Ovary (tissue), 9 donors: ENCODE measurements around the gene SLC15A3. TPM values are rescaled to one million over a fixed set of nuclear protein-coding genes. Genes with fewer than 3 reads are reported as not detected.

Experiments used
- DNase-seq, 5 donors: peaks; one replicate each; pipeline ENCODE4 v3.0.0-alpha.2; 2019 to 2020
- H3K27ac ChIP-seq, 2 donors: fragments of 200-600 bp; one replicate each; pipeline versions ENCODE4 v1.5.1 to v1.8.0; 2019 to 2022
- H3K27me3 ChIP-seq: fragments of 200-600 bp; one replicate; pipeline ENCODE4 v1.8.0; 2022
- H3K36me3 ChIP-seq: fragments of 200-600 bp; sonication (generic); one replicate; pipeline ENCODE4 v1.5.1; 2019
- H3K4me1 ChIP-seq: one replicate; pipeline ENCODE4 v1.8.1; 2013; ENCODE audit warnings: mild to moderate bottlenecking, moderate library complexity; ENCODE audit not compliant: insufficient read depth
- H3K4me3 ChIP-seq: fragments of 200-600 bp; sonication (generic); one replicate; pipeline ENCODE4 v1.5.1; 2017
- H3K9me3 ChIP-seq, 2 donors: fragments of 200-600 bp in 1 of 2; sonication (generic) in 1 of 2; one replicate each; pipeline versions ENCODE4 v1.5.1 to v1.8.1; 2013 to 2019; ENCODE audit warnings: mild to moderate bottlenecking in 1 of 2, moderate library complexity in 1 of 2
- EP300 ChIP-seq: sonication (generic); formaldehyde crosslinking; IDR thresholded peaks from one replicate; pipeline ENCODE4 v1.6.1; 2017; ENCODE audit warnings: antibody characterized with exemption
- POLR2A ChIP-seq: fragments of 450-650 bp; IDR thresholded peaks from one replicate; pipeline ENCODE4 v1.6.1; 2017; ENCODE audit warnings: antibody characterized with exemption, mild to moderate bottlenecking, moderate library complexity
- WGBS, 3 donors: extraction: QIAGEN DNeasy Blood & Tissue Kit in 1 of 3; methylation state at CpG; one replicate each; pipeline versions ENCODE4 v1.1.5 to v1.1.7; 2013 to 2017; 5-methylcytosine and 5-hydroxymethylcytosine counted together
- intact Hi-C, 4 donors: fragments of 100-400 bp; cut with DNase I; formaldehyde crosslinking; loops; one replicate each; pipeline versions ENCODE4 v1.11.0 to v1.15.1; 2022 to 2023
- polyA plus RNA-seq, 2 donors: library from polyadenylated mRNA; stranded (reverse); fragments of 200-250 nt in 1 of 2; fragments of 350-450 nt in 1 of 2; fragmentation: Illumina TruSeq in 1 of 2; extraction: RNeasy Lipid Tissue Mini Kit (QIAGEN cat#74804) in 1 of 2; gene quantifications; one replicate each; pipeline ENCODE4 v1.2.3, GENCODE V29; 2013 to 2014
- total RNA-seq, 7 donors: library from RNA; depleted of rRNA in 2 of 7; stranded (reverse); fragments of >200 nt in 2 of 7; fragmentation: NEBNext Ultra II Directional in 3 of 7; extraction: Animal tissue kit (Norgen Biotek cat#: 25700) in 3 of 7; gene quantifications; one replicate each; pipeline versions ENCODE4 v1.1.0 to v1.2.4, GENCODE V29; 2016 to 2023
- TF ChIP-seq, protein P1 (sequence below), 3 donors: fragments of 450-650 bp in 2 of 3; fragments of 200-600 bp in 1 of 3; IDR thresholded peaks; one replicate each; pipeline versions ENCODE4 v1.5.1 to v1.8.0; 2016 to 2022; ENCODE audit warnings: antibody characterized with exemption in 3 of 3, mild to moderate bottlenecking in 1 of 3
- donor health status: DM: no; HTN: no; CAD: no; lungs with moderate emphysema.
- donor health status: DM: no; HTN: no; CAD: no.
- donor health status: Bipolar disorder and iron deficiency.
- donor health status: DM: yes; HTN: yes; CAD: no.
- donor health status: DM: no; HTN: no; CAD: no.
- donor health status: DM: yes; HTN: yes; CAD: no.

SLC15A3 gene
- total and polyA plus RNA-seq, 9 donors = 25.3 to 55.8 (median 38.9) TPM

DNA sequence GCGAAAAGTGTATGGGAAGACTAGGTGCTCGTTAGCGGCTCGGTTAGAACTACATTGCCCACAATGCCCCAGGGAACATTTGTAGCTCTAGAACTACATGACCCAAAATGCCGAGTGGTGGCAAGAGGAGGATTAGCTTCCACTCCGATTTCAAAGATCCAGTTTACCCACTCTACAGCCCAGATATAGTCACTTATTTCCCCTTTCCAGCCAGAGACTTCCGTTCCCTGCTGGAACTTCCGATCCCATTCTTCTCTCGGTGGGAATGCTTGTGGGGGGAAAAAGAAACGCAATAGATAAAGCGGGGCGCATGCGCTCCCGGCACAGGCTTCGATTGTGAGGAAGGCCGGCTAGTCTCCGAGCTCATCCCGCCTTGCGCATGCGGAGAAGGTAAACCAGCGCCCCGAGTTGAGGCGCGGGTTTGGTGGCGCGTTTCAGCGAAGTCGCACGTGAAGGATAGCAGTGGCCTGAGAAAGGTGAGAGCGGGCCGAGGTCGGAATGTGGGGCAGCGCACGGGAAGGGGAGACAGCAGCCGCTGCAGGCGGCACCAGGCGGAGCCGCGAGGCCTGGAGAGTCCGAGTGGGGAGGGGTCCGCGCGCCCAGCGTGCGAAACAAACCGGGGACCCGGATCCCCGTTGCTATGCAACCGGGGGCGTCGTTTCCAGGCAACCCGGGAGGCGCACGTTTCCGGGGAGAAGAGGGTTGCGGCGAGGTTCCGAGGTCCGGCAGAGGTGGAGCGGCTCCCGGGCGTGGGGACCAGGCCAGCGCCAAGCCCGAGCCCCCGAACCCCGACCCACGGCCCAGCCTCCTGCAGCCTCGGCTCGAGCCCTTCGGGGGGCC, 38.0 kb downstream of the SLC15A3 start, which contains the start of gene TMEM109:
Gene TMEM109 (plus strand): TSS at position 366 of the 840 bp plus-strand sequence. CDS start 5,536 bp downstream, outside the sequence.
- Histone ChIP-seq H3K27me3 (no peaks in the 10 kb centered on the region), H3K4me1 (peaks cover 3% of the 10 kb centered on the region), H3K36me3 (no peaks in the 10 kb centered on the region), H3K9me3 (no peaks in the 10 kb centered on the region), H3K27ac (peak within 1 kb of the TSS; percentile 73 to 96), H3K4me3 (peak within 1 kb of the TSS; percentile 50)
- peak; percentile 88 to 91 (median 90) for DNase-seq
- intact Hi-C loops = no loop called here
- WGBS, 3 donors = 0% methylated on average over 66 to 70 of the region's 70 CpGs
- TF ChIP-seq, protein P1, sequence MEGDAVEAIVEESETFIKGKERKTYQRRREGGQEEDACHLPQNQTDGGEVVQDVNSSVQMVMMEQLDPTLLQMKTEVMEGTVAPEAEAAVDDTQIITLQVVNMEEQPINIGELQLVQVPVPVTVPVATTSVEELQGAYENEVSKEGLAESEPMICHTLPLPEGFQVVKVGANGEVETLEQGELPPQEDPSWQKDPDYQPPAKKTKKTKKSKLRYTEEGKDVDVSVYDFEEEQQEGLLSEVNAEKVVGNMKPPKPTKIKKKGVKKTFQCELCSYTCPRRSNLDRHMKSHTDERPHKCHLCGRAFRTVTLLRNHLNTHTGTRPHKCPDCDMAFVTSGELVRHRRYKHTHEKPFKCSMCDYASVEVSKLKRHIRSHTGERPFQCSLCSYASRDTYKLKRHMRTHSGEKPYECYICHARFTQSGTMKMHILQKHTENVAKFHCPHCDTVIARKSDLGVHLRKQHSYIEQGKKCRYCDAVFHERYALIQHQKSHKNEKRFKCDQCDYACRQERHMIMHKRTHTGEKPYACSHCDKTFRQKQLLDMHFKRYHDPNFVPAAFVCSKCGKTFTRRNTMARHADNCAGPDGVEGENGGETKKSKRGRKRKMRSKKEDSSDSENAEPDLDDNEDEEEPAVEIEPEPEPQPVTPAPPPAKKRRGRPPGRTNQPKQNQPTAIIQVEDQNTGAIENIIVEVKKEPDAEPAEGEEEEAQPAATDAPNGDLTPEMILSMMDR (IDR thresholded peaks at IDR 0.05) = no peak
- TF ChIP-seq POLR2A = peak; percentile 52

DNA sequence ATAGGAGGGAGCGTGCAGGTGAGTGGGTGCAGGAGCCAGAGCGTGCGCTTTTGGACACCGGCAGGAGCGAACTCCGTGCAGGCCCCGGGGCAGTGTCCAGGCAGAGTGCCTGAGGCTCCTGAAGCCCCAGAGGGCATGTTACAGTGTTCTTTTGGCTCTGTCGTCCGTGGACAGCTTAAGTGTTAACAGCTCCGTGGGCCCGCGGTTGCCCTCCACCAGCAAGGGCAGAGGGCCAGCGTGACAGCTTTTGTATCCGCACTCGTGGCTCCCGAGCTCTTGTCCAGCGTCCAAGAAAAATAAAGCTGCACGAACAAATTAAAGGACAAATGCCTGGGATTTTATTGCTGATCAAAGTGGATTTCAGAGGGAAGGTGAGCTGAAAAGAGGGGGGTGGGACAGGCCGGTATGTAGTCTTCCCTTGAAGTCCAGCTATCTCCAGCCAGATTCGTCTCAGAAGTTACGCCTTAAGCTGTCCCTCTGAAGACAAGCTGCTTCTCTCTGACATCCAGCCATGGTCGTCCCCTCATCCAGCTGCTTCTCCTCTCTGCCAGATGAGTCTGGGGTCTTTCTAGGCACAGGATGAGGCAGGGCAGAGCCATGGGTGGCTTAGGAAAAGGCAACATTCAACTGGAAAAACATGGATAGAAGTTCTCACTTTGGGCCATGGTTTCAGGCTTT, 39.0 kb downstream of the SLC15A3 start:
- WGBS, 3 donors = 65 to 72% (median 71%) methylated on average over 22 of the region's 22 CpGs
- intact Hi-C loops = no loop called here
- peak in 1 of 5 donors; percentile 52 for DNase-seq
- no peak overlapping the region for H3K4me3 ChIP-seq
- no peaks in the 10 kb centered on the region for H3K27me3 ChIP-seq
- no peaks in the 10 kb centered on the region for H3K9me3 ChIP-seq
- TF ChIP-seq POLR2A (no peak), EP300 (no peak)
- TF ChIP-seq, protein P1 (IDR thresholded peaks at IDR 0.05) = no peak
- peaks cover 3% of the 10 kb centered on the region for H3K4me1 ChIP-seq
- H3K27ac ChIP-seq = peak overlapping the region; percentile 73 to 96
- no peaks in the 10 kb centered on the region for H3K36me3 ChIP-seq

GRCh38 chr11:60912223-60912850, 39.6 kb downstream of the SLC15A3 start:
- TF ChIP-seq POLR2A (no peak), EP300 (no peak)
- TF ChIP-seq, protein P1 (IDR thresholded peaks at IDR 0.05) = no peak
- 65 to 68% (median 67%) methylated on average over 12 of the region's 12 CpGs for WGBS, 3 donors
- Histone ChIP-seq H3K4me3 (no peak overlapping the region), H3K27me3 (no peaks in the 10 kb centered on the region), H3K4me1 (peaks cover 3% of the 10 kb centered on the region), H3K9me3 (no peaks in the 10 kb centered on the region), H3K27ac (no peak overlapping the region), H3K36me3 (no peaks in the 10 kb centered on the region)
- intact Hi-C loops = no loop called here
- no peak for DNase-seq

DNA sequence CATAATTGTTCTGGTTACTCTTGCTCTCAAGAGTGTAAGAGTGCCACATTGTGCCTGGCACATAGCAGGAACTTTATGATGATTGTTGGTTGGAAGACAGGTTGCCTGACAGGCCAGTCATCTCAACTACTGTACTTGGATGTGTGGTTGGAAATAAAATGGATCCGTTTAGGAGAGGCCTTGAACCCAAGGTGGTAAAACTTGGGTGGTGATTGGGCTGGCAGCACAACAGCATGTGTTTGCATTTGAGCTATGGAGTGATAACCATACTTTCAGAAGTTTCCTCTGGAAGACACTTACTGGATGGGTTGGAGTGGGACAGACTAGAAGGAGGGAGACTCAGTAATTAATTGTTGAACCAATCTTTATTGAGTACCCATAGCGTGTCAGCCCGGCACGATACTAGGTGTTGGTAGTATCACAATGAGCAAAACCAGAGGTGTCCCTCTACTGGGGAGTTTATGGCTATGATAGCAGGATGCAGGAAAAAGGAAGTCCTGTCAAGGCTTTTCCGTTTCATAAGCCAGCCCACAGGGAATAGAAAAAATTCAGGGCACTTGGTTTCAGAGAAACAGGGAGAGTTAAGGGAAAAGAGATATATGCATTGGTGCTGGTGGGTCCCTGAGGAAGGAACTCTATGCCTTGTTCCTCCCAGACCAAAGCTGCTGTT, 41.1 kb downstream of the SLC15A3 start:
- DNase-seq = no peak
- Histone ChIP-seq H3K4me3 (no peak overlapping the region), H3K4me1 (peaks cover 4% of the 10 kb centered on the region), H3K36me3 (no peaks in the 10 kb centered on the region), H3K9me3 (no peaks in the 10 kb centered on the region), H3K27me3 (no peaks in the 10 kb centered on the region), H3K27ac (no peak overlapping the region)
- intact Hi-C loops = no loop called here
- 51 to 55% (median 53%) methylated on average over 5 of the region's 5 CpGs for WGBS, 3 donors
- TF ChIP-seq POLR2A = no peak
- TF ChIP-seq EP300 = no peak
- TF ChIP-seq, protein P1 (IDR thresholded peaks at IDR 0.05) = no peak
